HCT116 (cell line): ENCODE results near the gene SLC1A1. TPM values are rescaled to one million over a fixed set of nuclear protein-coding genes. Genes with fewer than 3 reads are reported as not detected.

Source experiments
- ATAC-seq: fragments of 200-7000 bp; cut with Tn5 transposase; 2 replicates; pipeline ENCODE4 v1.9.1; 2020; ENCODE audit warnings: mild to moderate bottlenecking, moderate library complexity
- BruUV-seq: library from RNA; stranded (reverse); fragments of 400-500 nt; replicated peaks from 2 replicates; lab custom pipeline; 2021; lab: Mats Ljungman, UMichigan
- CTCF ChIA-PET: fragments of 300-600 bp; sonication (Branson Sonifier 250); formaldehyde crosslinking; loops from one replicate; lab custom pipeline; 2021; ENCODE audit warnings: antibody characterized with exemption; lab: Charles Lee
- POLR2A ChIA-PET: fragments of 300-600, 350-600 bp; sonication (Branson Sonifier 250); formaldehyde crosslinking; loops from one replicate; lab custom pipeline; 2021; ENCODE audit warnings: antibody characterized with exemption; lab: Charles Lee
- RAD21 ChIA-PET, 2 experiments: fragments of 300-600 bp; sonication (Branson Sonifier 250); formaldehyde crosslinking; loops; one replicate each; lab custom pipeline; 2023; ENCODE audit warnings: low total read pairs in 2 of 2; ENCODE audit not compliant: uncharacterized antibody in 2 of 2, unreplicated experiment in 2 of 2, low non-redundant PET in 1 of 2; lab: Charles Lee
- DNase-seq: peaks from one replicate; pipeline ENCODE4 v3.0.0-alpha.2; 2010; ENCODE audit warnings: low read depth, low spot score
- H2AFZ ChIP-seq: fragments of 200-600 bp; shearing (Covaris generic), sonication (generic); 2 replicates; pipeline ENCODE4 v1.6.1; 2017; ENCODE audit warnings: low read depth, mixed run types, mixed read lengths, antibody characterized with exemption, low read length; ENCODE audit not compliant: poor library complexity, severe bottlenecking
- H3K27ac ChIP-seq: 2 replicates; pipeline ENCODE4 v1.5.1; 2012; ENCODE audit warnings: low read depth, low read length
- H3K27me3 ChIP-seq: fragments of 200-600 bp; sonication (generic); 2 replicates; pipeline ENCODE4 v1.6.1; 2016; ENCODE audit warnings: mixed run types, low read length, mixed read lengths; ENCODE audit not compliant: insufficient read depth
- H3K36me3 ChIP-seq, 2 experiments: fragments of 200-500 bp in 1 of 2; fragments of 200-600 bp in 1 of 2; sonication (Bioruptor generic) in 1 of 2; sonication (generic) in 1 of 2; 2 replicates each; pipeline versions ENCODE4 v1.5.1 to v1.6.1; 2014 to 2016; ENCODE audit warnings: low read length in 2 of 2, inconsistent platforms in 1 of 2, mixed read lengths in 1 of 2, mixed run types in 1 of 2; ENCODE audit not compliant: insufficient read depth in 2 of 2, control insufficient read depth in 1 of 2
- H3K4me1 ChIP-seq, 2 experiments: fragments of 200-600 bp in 1 of 2; sonication (generic) in 1 of 2; 2 replicates each; pipeline versions ENCODE4 v1.5.1 to v1.6.1; 2012 to 2017; ENCODE audit warnings: low read length in 2 of 2, inconsistent platforms in 1 of 2, mild to moderate bottlenecking in 1 of 2, mixed read lengths in 1 of 2, mixed run types in 1 of 2, moderate library complexity in 1 of 2; ENCODE audit not compliant: insufficient read depth in 2 of 2, control insufficient read depth in 1 of 2
- H3K4me2 ChIP-seq: fragments of 200-600 bp; sonication (generic); 2 replicates; pipeline ENCODE4 v1.6.1; 2017; ENCODE audit warnings: mixed run types, low read length, mixed read lengths
- H3K4me3 ChIP-seq, 2 experiments: fragments of 200-600 bp in 1 of 2; sonication (generic) in 1 of 2; replicated peaks in 1 of 2; 2 replicates each; pipeline ENCODE4 v1.5.1; 2011 to 2016; ENCODE audit warnings: low read length in 2 of 2, control low read depth in 1 of 2, low read depth in 1 of 2, mild to moderate bottlenecking in 1 of 2, mixed read lengths in 1 of 2, mixed run types in 1 of 2
- H3K79me2 ChIP-seq: fragments of 200-600 bp; sonication (generic); 2 replicates; pipeline ENCODE4 v1.6.1; 2017; ENCODE audit warnings: mild to moderate bottlenecking, mixed run types, low read length, moderate library complexity, mixed read lengths; ENCODE audit not compliant: insufficient read depth
- H3K9ac ChIP-seq: fragments of 200-600 bp; sonication (generic); 2 replicates; pipeline ENCODE4 v1.6.1; 2016; ENCODE audit warnings: low read length, mixed read lengths
- H3K9me2 ChIP-seq: fragments of 200-600 bp; sonication (generic), shearing (Covaris generic); 2 replicates; pipeline ENCODE4 v1.6.1; 2017; ENCODE audit warnings: mixed run types, mild to moderate bottlenecking, moderate library complexity; ENCODE audit not compliant: insufficient read depth
- H3K9me3 ChIP-seq, 2 experiments: fragments of 200-500 bp in 1 of 2; fragments of 200-600 bp in 1 of 2; sonication (Bioruptor generic) in 1 of 2; sonication (generic) in 1 of 2; 2 replicates each; pipeline ENCODE4 v1.6.1; 2014 to 2017; ENCODE audit warnings: low read length in 2 of 2, mixed read lengths in 2 of 2, inconsistent platforms in 1 of 2, low read depth in 1 of 2, mild to moderate bottlenecking in 1 of 2, mixed run types in 1 of 2, moderate library complexity in 1 of 2; ENCODE audit not compliant: control insufficient read depth in 1 of 2, insufficient read depth in 1 of 2
- H4K20me1 ChIP-seq: fragments of 200-600 bp; sonication (generic), shearing (Covaris generic); 2 replicates; pipeline ENCODE4 v1.6.1; 2017; ENCODE audit warnings: mixed run types, mild to moderate bottlenecking, moderate library complexity; ENCODE audit not compliant: insufficient read depth
- ATF3 ChIP-seq: IDR thresholded peaks from 2 replicates; pipeline ENCODE4 v1.6.1; 2012
- CBX3 ChIP-seq: IDR thresholded peaks from 2 replicates; pipeline ENCODE4 v1.6.1; 2012; ENCODE audit warnings: low read depth
- CEBPB ChIP-seq: IDR thresholded peaks from 2 replicates; pipeline ENCODE4 v1.6.1; 2012; ENCODE audit warnings: low read depth
- ELF1 ChIP-seq: IDR thresholded peaks from 2 replicates; pipeline ENCODE4 v1.6.1; 2012; ENCODE audit warnings: low read depth, borderline replicate concordance
- EZH2 ChIP-seq: fragments of 200-600 bp; sonication (generic); IDR thresholded peaks from 2 replicates; pipeline ENCODE4 v1.6.1; 2017; ENCODE audit warnings: antibody characterized with exemption, mixed run types
- JUND ChIP-seq: IDR thresholded peaks from 2 replicates; pipeline ENCODE4 v1.6.1; 2012
- MAX ChIP-seq: IDR thresholded peaks from 2 replicates; pipeline ENCODE4 v1.6.1; 2012
- POLR2A ChIP-seq: IDR thresholded peaks from 2 replicates; pipeline ENCODE4 v1.7.0; 2011; ENCODE audit warnings: borderline replicate concordance; ENCODE audit not compliant: insufficient read depth, insufficient read length; ENCODE audit errors: extremely low read depth
- POLR2AphosphoS5 ChIP-seq: IDR thresholded peaks from 2 replicates; pipeline ENCODE4 v1.6.1; 2011; ENCODE audit warnings: mild to moderate bottlenecking, low read depth, low read length, moderate library complexity
- RAD21 ChIP-seq: IDR thresholded peaks from 2 replicates; pipeline ENCODE4 v1.6.1; 2012; ENCODE audit warnings: low read depth, mild to moderate bottlenecking
- SIN3A ChIP-seq: IDR thresholded peaks from 2 replicates; pipeline ENCODE4 v1.6.1; 2012; ENCODE audit warnings: low read depth
- SP1 ChIP-seq: IDR thresholded peaks from 2 replicates; pipeline ENCODE4 v1.6.1; 2012; ENCODE audit warnings: low read depth
- TCF7L2 ChIP-seq: IDR thresholded peaks from 2 replicates; pipeline ENCODE4 v1.7.0; 2011; ENCODE audit warnings: borderline replicate concordance, inconsistent platforms; ENCODE audit not compliant: insufficient read depth, insufficient read length; ENCODE audit errors: extremely low read depth
- YY1 ChIP-seq: IDR thresholded peaks from 2 replicates; pipeline ENCODE4 v1.6.1; 2011; ENCODE audit warnings: low read length, low read depth, moderate library complexity, mild to moderate bottlenecking; ENCODE audit not compliant: insufficient replicate concordance; ENCODE audit errors: extremely low read depth
- intact Hi-C: fragments of 100-400 bp; cut with micrococcal nuclease; formaldehyde crosslinking; loops from 2 replicates; pipeline ENCODE4 v1.10.0; 2022
- total RNA-seq: library from RNA; stranded (reverse); gene quantifications from one replicate; pipeline ENCODE4 v1.2.1, GENCODE V29; 2021; ENCODE audit not compliant: unreplicated experiment

Gene SLC1A1
- total RNA-seq, 1 experiment from 2014 or later, result 6.8 TPM

- Histone ChIP-seq H3K4me1 (peaks cover 17% of the 10 kb centered on the region in 2 experiments), H3K9me3 (no peaks in the 10 kb centered on the region), H3K9me2 (no peaks in the 10 kb centered on the region), H2AFZ (no peak overlapping the region), H3K4me2 (no peak overlapping the region), H3K36me3 (no peaks in the 10 kb centered on the region), H3K79me2 (no peaks in the 10 kb centered on the region), H3K27ac (no peak overlapping the region), H3K9ac (no peak overlapping the region), H4K20me1 (no peaks in the 10 kb centered on the region), H3K27me3 (no peaks in the 10 kb centered on the region), H3K4me3 (no peak overlapping the region)
- BruUV-seq, result no TSS peak
- DNase-seq, result no peak
- POLR2A ChIA-PET, result no interaction called here
- CTCF ChIA-PET, result no interaction called here
- ATAC-seq, result no peak
- intact Hi-C loops, result no loop called here
- RAD21 ChIA-PET, result no interaction called here
- TF ChIP-seq JUND, result no peak
- no peak for TF ChIP-seq EZH2
- TF ChIP-seq CBX3, result no peak
- no peak for TF ChIP-seq MAX
- no peak for TF ChIP-seq ATF3
- TF ChIP-seq POLR2A, result no peak
- TF ChIP-seq RAD21, result no peak
- no peak for TF ChIP-seq SIN3A
- no peak for TF ChIP-seq TCF7L2
- no peak for TF ChIP-seq YY1
- no peak for TF ChIP-seq POLR2AphosphoS5
- no peak for TF ChIP-seq CEBPB
- no peak for TF ChIP-seq ELF1
- TF ChIP-seq SP1, result no peak
These were observed 63.7 kb downstream of the SLC1A1 start for GRCh38 chr9:4553951-4554381.
